Ovary (tissue), 3 donors: ENCODE measurements around the gene C15orf39.
"Not testable (repeated sequence)": the region's sequence is repeated elsewhere in the genome, so short reads cannot be mapped to it uniquely, and the experiment has no call there.

ENCODE experiments used
- POLR2A ChIP-seq: fragments of 450-650 bp; IDR thresholded peaks from one replicate; pipeline ENCODE4 v1.6.1; 2017; ENCODE audit warnings: antibody characterized with exemption, mild to moderate bottlenecking, moderate library complexity
- TF ChIP-seq, protein P1 (sequence below), 3 donors: fragments of 450-650 bp in 2 of 3; fragments of 200-600 bp in 1 of 3; IDR thresholded peaks; one replicate each; pipeline versions ENCODE4 v1.5.1 to v1.8.0; 2016 to 2022; ENCODE audit warnings: antibody characterized with exemption in 3 of 3, mild to moderate bottlenecking in 1 of 3
- donor health status: DM: no; HTN: no; CAD: no.

DNA sequence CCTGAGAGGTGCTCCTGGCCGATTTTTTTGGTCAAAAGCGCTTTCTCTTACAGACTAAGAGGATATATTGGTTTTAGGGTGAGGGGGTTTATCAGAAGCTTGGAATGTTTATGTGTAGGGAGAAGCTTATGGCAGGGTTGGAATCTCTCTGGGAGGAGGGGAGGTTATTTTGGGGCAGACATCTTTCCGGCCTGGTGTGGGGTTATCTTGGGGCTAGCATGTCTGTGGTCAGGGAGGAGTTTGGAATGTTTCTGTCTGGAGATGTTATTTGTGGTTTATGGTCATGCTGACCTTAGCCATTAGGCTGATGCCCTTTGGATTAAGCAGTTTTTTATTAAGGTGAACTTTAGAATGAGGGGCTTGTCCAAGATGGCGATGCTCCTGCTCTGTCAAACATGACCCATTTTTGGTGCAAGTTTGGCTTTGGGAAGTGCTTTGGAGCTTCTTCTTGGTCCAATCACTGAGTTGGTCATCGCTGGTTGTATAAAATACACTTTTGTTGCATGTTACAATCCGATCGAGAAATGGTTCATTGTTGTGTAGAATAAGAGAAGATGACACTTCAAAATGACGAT is 35.1 kb upstream of the C15orf39 start:
- TF ChIP-seq, protein P1, sequence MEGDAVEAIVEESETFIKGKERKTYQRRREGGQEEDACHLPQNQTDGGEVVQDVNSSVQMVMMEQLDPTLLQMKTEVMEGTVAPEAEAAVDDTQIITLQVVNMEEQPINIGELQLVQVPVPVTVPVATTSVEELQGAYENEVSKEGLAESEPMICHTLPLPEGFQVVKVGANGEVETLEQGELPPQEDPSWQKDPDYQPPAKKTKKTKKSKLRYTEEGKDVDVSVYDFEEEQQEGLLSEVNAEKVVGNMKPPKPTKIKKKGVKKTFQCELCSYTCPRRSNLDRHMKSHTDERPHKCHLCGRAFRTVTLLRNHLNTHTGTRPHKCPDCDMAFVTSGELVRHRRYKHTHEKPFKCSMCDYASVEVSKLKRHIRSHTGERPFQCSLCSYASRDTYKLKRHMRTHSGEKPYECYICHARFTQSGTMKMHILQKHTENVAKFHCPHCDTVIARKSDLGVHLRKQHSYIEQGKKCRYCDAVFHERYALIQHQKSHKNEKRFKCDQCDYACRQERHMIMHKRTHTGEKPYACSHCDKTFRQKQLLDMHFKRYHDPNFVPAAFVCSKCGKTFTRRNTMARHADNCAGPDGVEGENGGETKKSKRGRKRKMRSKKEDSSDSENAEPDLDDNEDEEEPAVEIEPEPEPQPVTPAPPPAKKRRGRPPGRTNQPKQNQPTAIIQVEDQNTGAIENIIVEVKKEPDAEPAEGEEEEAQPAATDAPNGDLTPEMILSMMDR (IDR thresholded peaks at IDR 0.05): not testable (repeated sequence)
- TF ChIP-seq POLR2A: not testable (repeated sequence)
